HG02610 (cell line): ENCODE results near the gene ENTPD6.
"Not testable (repeated sequence)": the region's sequence is repeated elsewhere in the genome, so short reads cannot be mapped to it uniquely, and the experiment has no call there.

Experiments used
- ATAC-seq: cut with Tn5 transposase; IDR thresholded peaks from one replicate; pipeline ENCODE4 v1.9.1; 2021; ENCODE audit warnings: mild to moderate bottlenecking, moderate library complexity; ENCODE audit not compliant: unreplicated experiment

ENTPD6 gene

GRCh38 chr20:25195014-25195961 lies at the start of gene ENTPD6:
Gene ENTPD6, plus strand, starts transcription at chr20:25195712. Its CDS starts 10,825 bp downstream, at chr20:25206537.
- peak; percentile 69 for ATAC-seq

- ATAC-seq, result no peak
These were observed 48.5 kb upstream of the ENTPD6 start for GRCh38 chr20:25146976-25147375.

GRCh38 chr20:25147716-25148115 lies 47.8 kb upstream of the ENTPD6 start:
- no peak for ATAC-seq

GRCh38 chr20:25148181-25148981 lies 47.1 kb upstream of the ENTPD6 start:
- ATAC-seq, result no peak

GRCh38 chr20:25148982-25149846 lies 46.3 kb upstream of the ENTPD6 start:
- no peak for ATAC-seq

- ATAC-seq, result no peak
These were observed 45.5 kb upstream of the ENTPD6 start for GRCh38 chr20:25150016-25150415.

- no peak for ATAC-seq
These were observed 37.5 kb upstream of the ENTPD6 start for GRCh38 chr20:25158043-25158442.

- ATAC-seq, result peak; percentile 77
These were observed 35.0 kb upstream of the ENTPD6 start for GRCh38 chr20:25160467-25160866.

- no peak for ATAC-seq
These were observed 34.6 kb upstream of the ENTPD6 start for GRCh38 chr20:25160897-25161296.

- no peak for ATAC-seq
These were observed 30.4 kb upstream of the ENTPD6 start for GRCh38 chr20:25165128-25165527.

GRCh38 chr20:25166105-25166782 lies 29.3 kb upstream of the ENTPD6 start:
- ATAC-seq, result not testable (repeated sequence)

GRCh38 chr20:25173321-25173720 lies 22.2 kb upstream of the ENTPD6 start:
- no peak for ATAC-seq

GRCh38 chr20:25173886-25174308 lies 21.6 kb upstream of the ENTPD6 start:
- ATAC-seq, result no peak

GRCh38 chr20:25176184-25176583 lies 19.3 kb upstream of the ENTPD6 start:
- no peak for ATAC-seq

- no peak for ATAC-seq
These were observed 17.6 kb upstream of the ENTPD6 start for GRCh38 chr20:25177890-25178321.

GRCh38 chr20:25178563-25179438 lies 16.7 kb upstream of the ENTPD6 start:
- no peak for ATAC-seq

- no peak for ATAC-seq
These were observed 15.9 kb upstream of the ENTPD6 start for GRCh38 chr20:25179439-25180089.

- not testable (repeated sequence) for ATAC-seq
These were observed 11.1 kb upstream of the ENTPD6 start for GRCh38 chr20:25184391-25184790.

GRCh38 chr20:25187220-25187619 lies 8.3 kb upstream of the ENTPD6 start:
- ATAC-seq, result no peak
